IPS DF 6.9 (cell line): Measurements from ENCODE around the gene SLC11A1.

Experiments
- DNase-seq: peaks from one replicate; pipeline ENCODE4 v3.0.0-alpha.2; 2013; ENCODE audit warnings: low read depth, low spot score
- H3K27ac ChIP-seq: one replicate; pipeline ENCODE4 v1.5.1; 2013; ENCODE audit warnings: low read length, control low read depth
- H3K27me3 ChIP-seq: 2 replicates; pipeline ENCODE4 v1.6.1; 2013; ENCODE audit warnings: mild to moderate bottlenecking, low read length; ENCODE audit not compliant: control insufficient read depth, insufficient read depth
- H3K36me3 ChIP-seq: 2 replicates; pipeline ENCODE4 v1.6.1; 2013; ENCODE audit warnings: low read length; ENCODE audit not compliant: control insufficient read depth, insufficient read depth
- H3K4me1 ChIP-seq: 2 replicates; pipeline ENCODE4 v1.6.1; 2013; ENCODE audit warnings: low read length; ENCODE audit not compliant: control insufficient read depth, insufficient read depth
- H3K4me3 ChIP-seq: 2 replicates; pipeline ENCODE4 v1.5.1; 2013; ENCODE audit warnings: mild to moderate bottlenecking, low read length
- H3K9me3 ChIP-seq: 2 replicates; pipeline ENCODE4 v1.6.1; 2013; ENCODE audit warnings: low read length, inconsistent platforms; ENCODE audit not compliant: control insufficient read depth, insufficient read depth
- WGBS: extraction: QIAGEN DNeasy Blood & Tissue Kit; methylation state at CpG from one replicate; pipeline ENCODE4 v1.1.7; 2013; ENCODE audit warnings: mixed read lengths, missing lambda C conversion rate; ENCODE audit not compliant: insufficient read length, insufficient coverage; 5-methylcytosine and 5-hydroxymethylcytosine counted together

The SLC11A1 gene

GRCh38 chr2:218393750-218394290 is 11.7 kb downstream of the SLC11A1 start:
- H3K9me3 ChIP-seq: no peaks in the 10 kb centered on the region
- H3K27me3 ChIP-seq: peaks cover 22% of the 10 kb centered on the region
- H3K27ac ChIP-seq: no peak overlapping the region
- no peak for DNase-seq
- H3K36me3 ChIP-seq: no peaks in the 10 kb centered on the region
- no peak overlapping the region for H3K4me3 ChIP-seq
- peaks cover 12% of the 10 kb centered on the region for H3K4me1 ChIP-seq
- no CpG with 5 or more reads among the region's 8 CpGs for WGBS

- Histone ChIP-seq H3K9me3 (no peaks in the 10 kb centered on the region), H3K4me3 (no peak overlapping the region), H3K4me1 (peaks cover 12% of the 10 kb centered on the region), H3K27ac (no peak overlapping the region), H3K36me3 (no peaks in the 10 kb centered on the region), H3K27me3 (peaks cover 27% of the 10 kb centered on the region)
- DNase-seq: no peak
- WGBS: no CpG with 5 or more reads among the region's 13 CpGs
Measured at GRCh38 chr2:218394298-218395089, 12.4 kb downstream of the SLC11A1 start.

- peaks cover 12% of the 10 kb centered on the region for H3K4me1 ChIP-seq
- no peak overlapping the region for H3K27ac ChIP-seq
- no peaks in the 10 kb centered on the region for H3K36me3 ChIP-seq
- WGBS: no CpG with 5 or more reads among the region's 6 CpGs
- H3K27me3 ChIP-seq: peaks cover 27% of the 10 kb centered on the region
- H3K4me3 ChIP-seq: no peak overlapping the region
- DNase-seq: no peak
- no peaks in the 10 kb centered on the region for H3K9me3 ChIP-seq
Measured at GRCh38 chr2:218395090-218395444, 13.0 kb downstream of the SLC11A1 start.

GRCh38 chr2:218395456-218395825 is 13.4 kb downstream of the SLC11A1 start:
- H3K27ac ChIP-seq: no peak overlapping the region
- WGBS: no CpG with 5 or more reads among the region's 16 CpGs

GRCh38 chr2:218395826-218396687 is 14.0 kb downstream of the SLC11A1 start:
- H3K4me3 ChIP-seq: peak overlapping the region; percentile 88; the same call in 1 of the 2 replicates
- no peak overlapping the region for H3K27ac ChIP-seq
- H3K9me3 ChIP-seq: no peaks in the 10 kb centered on the region
- WGBS: no CpG with 5 or more reads among the region's 57 CpGs
- H3K36me3 ChIP-seq: no peaks in the 10 kb centered on the region
- no peak for DNase-seq
- peaks cover 13% of the 10 kb centered on the region for H3K4me1 ChIP-seq
- peaks cover 27% of the 10 kb centered on the region for H3K27me3 ChIP-seq

More at GRCh38 chr2:218395456-218395825, 13.4 kb downstream of the SLC11A1 start:
- no peaks in the 10 kb centered on the region for H3K36me3 ChIP-seq
- H3K27me3 ChIP-seq: peaks cover 27% of the 10 kb centered on the region
- peak overlapping the region; percentile 39; the same call in 1 of the 2 replicates for H3K4me3 ChIP-seq
- no peak for DNase-seq
- peaks cover 12% of the 10 kb centered on the region for H3K4me1 ChIP-seq
- no peaks in the 10 kb centered on the region for H3K9me3 ChIP-seq

GRCh38 chr2:218396688-218397462 is 14.8 kb downstream of the SLC11A1 start:
- no peak for DNase-seq

GRCh38 chr2:218397463-218397819 is 15.4 kb downstream of the SLC11A1 start:
- H3K9me3 ChIP-seq: no peaks in the 10 kb centered on the region
- peak overlapping the region; percentile 88; the same call in 1 of the 2 replicates for H3K4me3 ChIP-seq
- H3K27me3 ChIP-seq: peaks cover 27% of the 10 kb centered on the region
- WGBS: no CpG with 5 or more reads among the region's 12 CpGs
- peaks cover 13% of the 10 kb centered on the region for H3K4me1 ChIP-seq
- no peak overlapping the region for H3K27ac ChIP-seq
- H3K36me3 ChIP-seq: peaks cover 4% of the 10 kb centered on the region; the same call in 1 of the 2 replicates
- DNase-seq: no peak

More at GRCh38 chr2:218396688-218397462, 14.8 kb downstream of the SLC11A1 start:
- no CpG with 5 or more reads among the region's 27 CpGs for WGBS
- Histone ChIP-seq H3K9me3 (no peaks in the 10 kb centered on the region), H3K4me1 (peaks cover 13% of the 10 kb centered on the region), H3K27ac (no peak overlapping the region), H3K4me3 (peak overlapping the region; percentile 88; the same call in 1 of the 2 replicates), H3K36me3 (no peaks in the 10 kb centered on the region), H3K27me3 (peaks cover 27% of the 10 kb centered on the region)

GRCh38 chr2:218397820-218398436 is 15.9 kb downstream of the SLC11A1 start:
- Histone ChIP-seq H3K4me1 (peaks cover 13% of the 10 kb centered on the region), H3K27ac (no peak overlapping the region), H3K36me3 (peaks cover 7% of the 10 kb centered on the region; the same call in 1 of the 2 replicates), H3K9me3 (no peaks in the 10 kb centered on the region), H3K27me3 (peaks cover 27% of the 10 kb centered on the region), H3K4me3 (peak overlapping the region; percentile 42; the same call in 1 of the 2 replicates)
- WGBS: no CpG with 5 or more reads among the region's 35 CpGs
- DNase-seq: no peak

GRCh38 chr2:218398437-218399390 is 16.6 kb downstream of the SLC11A1 start:
- Histone ChIP-seq H3K36me3 (peaks cover 7% of the 10 kb centered on the region; the same call in 1 of the 2 replicates), H3K4me1 (peaks cover 11% of the 10 kb centered on the region), H3K4me3 (peak overlapping the region; percentile 42; the same call in 1 of the 2 replicates), H3K27me3 (peaks cover 27% of the 10 kb centered on the region), H3K9me3 (no peaks in the 10 kb centered on the region), H3K27ac (no peak overlapping the region)
- no peak for DNase-seq
- WGBS: no CpG with 5 or more reads among the region's 95 CpGs
